GM12878 (cell line): Measurements from ENCODE around the gene TNFSF4. TPM values are rescaled to one million over a fixed set of nuclear protein-coding genes. Genes with fewer than 3 reads are reported as not detected.
A peak's percentile ranks its signal among the peaks of the same experiment; 100 is the strongest.

Source experiments
- ATF7 ChIP-seq: fragments of 450-650 bp; IDR thresholded peaks from 2 replicates; pipeline ENCODE4 v1.6.1; 2016; ENCODE audit warnings: low read depth, mild to moderate bottlenecking
- BCL3 ChIP-seq: IDR thresholded peaks from 2 replicates; pipeline ENCODE4 v1.6.1; 2011; ENCODE audit warnings: borderline replicate concordance, low read depth, mild to moderate bottlenecking, moderate library complexity, low read length; ENCODE audit not compliant: insufficient read depth, poor library complexity, severe bottlenecking
- CBX3 ChIP-seq: fragments of 200-600 bp; sonication (generic); IDR thresholded peaks from 2 replicates; pipeline ENCODE4 v1.6.1; 2016; ENCODE audit warnings: low read depth, borderline replicate concordance
- CREM ChIP-seq: IDR thresholded peaks from 2 replicates; pipeline ENCODE4 v1.6.1; 2014; ENCODE audit warnings: antibody characterized with exemption, low read depth
- ELK1 ChIP-seq: IDR thresholded peaks from 2 replicates; pipeline ENCODE4 v1.6.1; 2012; ENCODE audit warnings: low read depth, low read length, improper control_type of control experiment
- EP300 ChIP-seq, 2 experiments: fragments of 150-350 bp in 1 of 2; IDR thresholded peaks; 2 replicates each; pipeline ENCODE4 v1.6.1; 2011 to 2012; ENCODE audit warnings: low read depth in 2 of 2, low read length in 2 of 2, borderline replicate concordance in 1 of 2, improper control_type of control experiment in 1 of 2, inconsistent platforms in 1 of 2; ENCODE audit not compliant: control insufficient read depth in 1 of 2
- FOS ChIP-seq: IDR thresholded peaks from 3 replicates; pipeline ENCODE4 v1.6.1; 2011; ENCODE audit warnings: borderline replicate concordance; ENCODE audit not compliant: insufficient read length; ENCODE audit errors: extremely low read depth
- GABPA ChIP-seq: IDR thresholded peaks from 2 replicates; pipeline ENCODE4 v1.6.1; 2014; ENCODE audit warnings: antibody characterized with exemption, low read depth, mild to moderate bottlenecking, inconsistent platforms
- IKZF1 ChIP-seq: fragments of 450-650 bp; conservative IDR thresholded peaks from 2 replicates; pipeline ENCODE4 v1.6.1; 2017; ENCODE audit warnings: antibody characterized with exemption, mild to moderate bottlenecking
- MTA2 ChIP-seq: fragments of 450-650 bp; IDR thresholded peaks from 2 replicates; pipeline ENCODE4 v1.6.1; 2016; ENCODE audit warnings: low read depth, mild to moderate bottlenecking, moderate library complexity
- MXI1 ChIP-seq: fragments of 150-350 bp; IDR thresholded peaks from 2 replicates; pipeline ENCODE4 v1.6.1; 2011; ENCODE audit warnings: low read depth, mild to moderate bottlenecking, inconsistent platforms, low read length, improper control_type of control experiment
- NFXL1 ChIP-seq: fragments of 450-650 bp; IDR thresholded peaks from 2 replicates; pipeline ENCODE4 v1.6.1; 2017; ENCODE audit warnings: antibody characterized with exemption, mild to moderate bottlenecking, borderline replicate concordance
- NR2F1 ChIP-seq: fragments of 450-650 bp; conservative IDR thresholded peaks from 2 replicates; pipeline ENCODE4 v1.6.1; 2017; ENCODE audit warnings: mild to moderate bottlenecking
- NRF1 ChIP-seq: conservative IDR thresholded peaks from 2 replicates; pipeline ENCODE4 v1.6.1; 2011; ENCODE audit warnings: mild to moderate bottlenecking, low read depth, low read length, improper control_type of control experiment
- RUNX3 ChIP-seq: IDR thresholded peaks from 2 replicates; pipeline ENCODE4 v1.6.1; 2012; ENCODE audit warnings: low read length, inconsistent platforms
- SREBF2 ChIP-seq: IDR thresholded peaks from 2 replicates; pipeline ENCODE4 v1.6.1; 2012; ENCODE audit warnings: mild to moderate bottlenecking, low read length
- ZBTB4 ChIP-seq: fragments of 450-650 bp; formaldehyde crosslinking; IDR thresholded peaks from 2 replicates; pipeline ENCODE4 v1.4.0; 2022; ENCODE audit warnings: mild to moderate bottlenecking, moderate library complexity
- polyA plus RNA-seq, 11 experiments: library from polyadenylated mRNA; depleted of rRNA in 4 of 11; unstranded in 6 of 11; stranded (reverse) in 5 of 11; fragments of >200 nt; fragmentation: Nextera tagmentation in 4 of 11; fragmentation: Illumina TruSeq in 1 of 11; extraction: Ambion mirVana in 4 of 11; extraction: Trizol in 1 of 11; gene quantifications; 1 replicate in 1 of 11; 2 replicates in 10 of 11; pipeline versions ENCODE4 v1.2.1 to v1.2.3, GENCODE V29; 2011 to 2016; ENCODE audit warnings: inconsistent platforms in 2 of 11, missing spikeins in 2 of 11, low read depth in 1 of 11
- total RNA-seq, 4 experiments: library from RNA; depleted of rRNA in 3 of 4; stranded (reverse); fragments of >200 nt in 3 of 4; fragmentation: Illumina TruSeq in 1 of 4; extraction: Trizol in 1 of 4; gene quantifications; 2 replicates each; pipeline versions ENCODE4 v1.2.1 to v1.2.3, GENCODE V29; 2013 to 2021
- TF ChIP-seq, protein P1 (sequence below): fragments of 450-650 bp; IDR thresholded peaks from 2 replicates; pipeline ENCODE4 v1.6.1; 2017; ENCODE audit warnings: low read depth, mild to moderate bottlenecking, moderate library complexity
- TF ChIP-seq, protein P2 (sequence below): fragments of 450-650 bp; IDR thresholded peaks from 2 replicates; pipeline ENCODE4 v1.6.1; 2017; ENCODE audit warnings: mild to moderate bottlenecking, moderate library complexity

TNFSF4 gene
- total and polyA plus RNA-seq, 10 of the 15 experiments (the other 5 are each of a cell fraction or from before 2014, with no cell fraction given), result 8.1 to 31.0 (median 12.9) TPM

- TF ChIP-seq, protein P1, sequence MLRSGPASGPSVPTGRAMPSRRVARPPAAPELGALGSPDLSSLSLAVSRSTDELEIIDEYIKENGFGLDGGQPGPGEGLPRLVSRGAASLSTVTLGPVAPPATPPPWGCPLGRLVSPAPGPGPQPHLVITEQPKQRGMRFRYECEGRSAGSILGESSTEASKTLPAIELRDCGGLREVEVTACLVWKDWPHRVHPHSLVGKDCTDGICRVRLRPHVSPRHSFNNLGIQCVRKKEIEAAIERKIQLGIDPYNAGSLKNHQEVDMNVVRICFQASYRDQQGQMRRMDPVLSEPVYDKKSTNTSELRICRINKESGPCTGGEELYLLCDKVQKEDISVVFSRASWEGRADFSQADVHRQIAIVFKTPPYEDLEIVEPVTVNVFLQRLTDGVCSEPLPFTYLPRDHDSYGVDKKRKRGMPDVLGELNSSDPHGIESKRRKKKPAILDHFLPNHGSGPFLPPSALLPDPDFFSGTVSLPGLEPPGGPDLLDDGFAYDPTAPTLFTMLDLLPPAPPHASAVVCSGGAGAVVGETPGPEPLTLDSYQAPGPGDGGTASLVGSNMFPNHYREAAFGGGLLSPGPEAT, result no peak; the same call in 1 of the 2 replicates
- no peak for TF ChIP-seq NFXL1
- no peak; the same call in 1 of the 2 replicates for TF ChIP-seq IKZF1
- TF ChIP-seq RUNX3, result peak; percentile 18; the same call in 1 of the 2 replicates
- peak; percentile 24; the same call in 1 of the 2 replicates for TF ChIP-seq ATF7
- no peak for TF ChIP-seq ZBTB4 (CRISPR knock-in tag)
- TF ChIP-seq NRF1, result no peak
- TF ChIP-seq SREBF2, result no peak
- TF ChIP-seq MTA2, result peak; percentile 67
- TF ChIP-seq, protein P2, sequence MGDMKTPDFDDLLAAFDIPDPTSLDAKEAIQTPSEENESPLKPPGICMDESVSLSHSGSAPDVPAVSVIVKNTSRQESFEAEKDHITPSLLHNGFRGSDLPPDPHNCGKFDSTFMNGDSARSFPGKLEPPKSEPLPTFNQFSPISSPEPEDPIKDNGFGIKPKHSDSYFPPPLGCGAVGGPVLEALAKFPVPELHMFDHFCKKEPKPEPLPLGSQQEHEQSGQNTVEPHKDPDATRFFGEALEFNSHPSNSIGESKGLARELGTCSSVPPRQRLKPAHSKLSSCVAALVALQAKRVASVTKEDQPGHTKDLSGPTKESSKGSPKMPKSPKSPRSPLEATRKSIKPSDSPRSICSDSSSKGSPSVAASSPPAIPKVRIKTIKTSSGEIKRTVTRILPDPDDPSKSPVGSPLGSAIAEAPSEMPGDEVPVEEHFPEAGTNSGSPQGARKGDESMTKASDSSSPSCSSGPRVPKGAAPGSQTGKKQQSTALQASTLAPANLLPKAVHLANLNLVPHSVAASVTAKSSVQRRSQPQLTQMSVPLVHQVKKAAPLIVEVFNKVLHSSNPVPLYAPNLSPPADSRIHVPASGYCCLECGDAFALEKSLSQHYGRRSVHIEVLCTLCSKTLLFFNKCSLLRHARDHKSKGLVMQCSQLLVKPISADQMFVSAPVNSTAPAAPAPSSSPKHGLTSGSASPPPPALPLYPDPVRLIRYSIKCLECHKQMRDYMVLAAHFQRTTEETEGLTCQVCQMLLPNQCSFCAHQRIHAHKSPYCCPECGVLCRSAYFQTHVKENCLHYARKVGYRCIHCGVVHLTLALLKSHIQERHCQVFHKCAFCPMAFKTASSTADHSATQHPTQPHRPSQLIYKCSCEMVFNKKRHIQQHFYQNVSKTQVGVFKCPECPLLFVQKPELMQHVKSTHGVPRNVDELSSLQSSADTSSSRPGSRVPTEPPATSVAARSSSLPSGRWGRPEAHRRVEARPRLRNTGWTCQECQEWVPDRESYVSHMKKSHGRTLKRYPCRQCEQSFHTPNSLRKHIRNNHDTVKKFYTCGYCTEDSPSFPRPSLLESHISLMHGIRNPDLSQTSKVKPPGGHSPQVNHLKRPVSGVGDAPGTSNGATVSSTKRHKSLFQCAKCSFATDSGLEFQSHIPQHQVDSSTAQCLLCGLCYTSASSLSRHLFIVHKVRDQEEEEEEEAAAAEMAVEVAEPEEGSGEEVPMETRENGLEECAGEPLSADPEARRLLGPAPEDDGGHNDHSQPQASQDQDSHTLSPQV, result no peak
- no peak for TF ChIP-seq MXI1
- no peak for TF ChIP-seq FOS
- TF ChIP-seq EP300 (IDR thresholded peaks at IDR 0.05; ENCODE audit: borderline replicate concordance in 1 of 2, control insufficient read depth in 1 of 2, low read depth in 2 of 2, low read length in 2 of 2), result 0 out of 4 replicates have a peak, but pooled peaks of 1 of the 2 experiments have one; percentile 1
- peak; percentile 32 for TF ChIP-seq BCL3
- 0 out of 2 replicates have a peak, but pooled peaks have one; percentile 6 for TF ChIP-seq NR2F1
- TF ChIP-seq GABPA, result no peak
- TF ChIP-seq CBX3, result no peak
- TF ChIP-seq CREM, result 0 out of 2 replicates have a peak, but pooled peaks have one; percentile 7
- TF ChIP-seq ELK1, result no peak
Measured at GRCh38 chr1:173223031-173223380, 15.9 kb upstream of the TNFSF4 start (continued).
